K562 (cell line): ENCODE results near the gene RBM19. TPM values are rescaled to one million over a fixed set of nuclear protein-coding genes. Genes with fewer than 3 reads are reported as not detected.

Source experiments
- ATAC-seq: fragments of 200-7000 bp; cut with Tn5 transposase; 3 replicates; pipeline ENCODE4 v1.9.1; 2020; ENCODE audit warnings: moderate library complexity
- BruUV-seq: library from RNA; stranded (reverse); fragments of 400-500 nt; replicated peaks from 2 replicates; lab custom pipeline; 2021; lab: Mats Ljungman, UMichigan
- CTCF ChIA-PET: fragments of 300-600 bp; formaldehyde crosslinking; extraction: SDS; loops from one replicate; lab custom pipeline; 2021; ENCODE audit warnings: low intra/inter-chr PET ratio; lab: Yijun Ruan, JAX
- POLR2A ChIA-PET: fragments of 300-600, 350-650 bp; sonication (Branson Sonifier 250); formaldehyde crosslinking; extraction: SDS; loops from one replicate; lab custom pipeline; 2021; ENCODE audit warnings: antibody characterized with exemption, inconsistent platforms; lab: Yijun Ruan, JAX
- DNase-seq, 4 experiments: peaks; one replicate each; pipeline versions ENCODE4 v3.0.0 to v3.0.0-alpha.2; 2011 to 2018; ENCODE audit warnings: low spot score in 3 of 4, mixed read lengths in 3 of 4; ENCODE audit errors: extremely low read depth in 1 of 4
- FAIRE-seq: peaks from 2 replicates; lab custom pipeline; 2011; peaks lifted over from hg19 to GRCh38; lab: Jason Lieb, UNC
- H2AFZ ChIP-seq: 2 replicates; pipeline ENCODE4 v1.6.0; 2011; ENCODE audit warnings: low read depth, low read length, control low read depth, inconsistent platforms
- H3K27ac ChIP-seq: fragments of 200-600 bp; 3 replicates; pipeline ENCODE4 v1.8.0; 2011; ENCODE audit warnings: low read depth, mild to moderate bottlenecking, control low read depth, inconsistent platforms, low read length, moderate library complexity, mixed read lengths; ENCODE audit errors: extremely low read depth
- H3K27me3 ChIP-seq, 2 experiments: fragments of 300-600 bp in 1 of 2; 2 replicates in 1 of 2; 3 replicates in 1 of 2; pipeline versions ENCODE4 v1.6.0 to v1.8.0; 2011; ENCODE audit warnings: inconsistent platforms in 2 of 2, low read length in 2 of 2, mild to moderate bottlenecking in 1 of 2, mixed read lengths in 1 of 2, moderate library complexity in 1 of 2; ENCODE audit not compliant: control insufficient read depth in 2 of 2, insufficient read depth in 2 of 2
- H3K36me3 ChIP-seq: fragments of 300-600 bp; 3 replicates; pipeline ENCODE4 v1.8.0; 2011; ENCODE audit warnings: mild to moderate bottlenecking, low read length, inconsistent platforms; ENCODE audit not compliant: control insufficient read depth, insufficient read depth
- H3K4me1 ChIP-seq, 2 experiments: fragments of 200-600 bp in 1 of 2; replicated peaks in 1 of 2; 2 replicates in 1 of 2; 3 replicates in 1 of 2; pipeline versions ENCODE4 v1.5.1 to v1.8.0; 2011; ENCODE audit warnings: inconsistent platforms in 2 of 2, low read length in 2 of 2, mild to moderate bottlenecking in 1 of 2, mixed read lengths in 1 of 2, moderate library complexity in 1 of 2; ENCODE audit not compliant: control insufficient read depth in 2 of 2, insufficient read depth in 2 of 2
- H3K4me2 ChIP-seq: 2 replicates; pipeline ENCODE4 v1.6.1; 2011; ENCODE audit warnings: low read length, control low read depth, inconsistent platforms, mixed read lengths; ENCODE audit not compliant: insufficient read depth
- H3K4me3 ChIP-seq: fragments of 200-600 bp; sonication (generic), shearing (Covaris generic); 2 replicates; pipeline ENCODE4 v1.5.1; 2016; ENCODE audit warnings: control low read depth, inconsistent platforms
- H3K79me2 ChIP-seq: fragments of 200-600 bp; 3 replicates; pipeline ENCODE4 v1.8.0; 2011; ENCODE audit warnings: low read length, inconsistent platforms; ENCODE audit not compliant: control insufficient read depth, insufficient read depth
- H3K9ac ChIP-seq, 2 experiments: 2 replicates each; pipeline versions ENCODE4 v1.6.0 to v1.6.1; 2011; ENCODE audit warnings: low read depth in 2 of 2, low read length in 2 of 2, control low read depth in 1 of 2, inconsistent platforms in 1 of 2, mild to moderate bottlenecking in 1 of 2, mixed read lengths in 1 of 2; ENCODE audit not compliant: insufficient read depth in 1 of 2
- H3K9me1 ChIP-seq: one replicate; pipeline ENCODE4 v1.6.0; 2011; ENCODE audit warnings: inconsistent platforms, mild to moderate bottlenecking, low read length, moderate library complexity; ENCODE audit not compliant: control insufficient read depth, insufficient read depth
- H3K9me3 ChIP-seq: replicated peaks from 2 replicates; pipeline ENCODE4 v1.5.1; 2011; ENCODE audit warnings: low read depth, low read length, inconsistent platforms; ENCODE audit not compliant: control insufficient read depth, insufficient read depth
- H4K20me1 ChIP-seq: replicated peaks from 2 replicates; pipeline ENCODE4 v1.6.1; 2011; ENCODE audit warnings: low read length, inconsistent platforms, mixed read lengths; ENCODE audit not compliant: control insufficient read depth, insufficient read depth
- DLX4 ChIP-seq: fragments of 250-450 bp; sonication (Bioruptor Pico); IDR thresholded peaks from 2 replicates; pipeline ENCODE4 v1.6.1; 2021; ENCODE audit warnings: mild to moderate bottlenecking
- FOXJ2 ChIP-seq: fragments of 200-800 bp; sonication (Bioruptor generic); IDR thresholded peaks from 2 replicates; pipeline ENCODE4 v1.6.1; 2016; ENCODE audit warnings: missing genetic modification characterization, missing compliant biosample characterization
- MBD1 ChIP-seq: fragments of 250-450 bp; sonication (Bioruptor Pico); IDR thresholded peaks from 2 replicates; pipeline ENCODE4 v1.8.0; 2022; ENCODE audit warnings: inconsistent platforms
- NFRKB ChIP-seq: fragments of 450-650 bp; IDR thresholded peaks from 2 replicates; pipeline ENCODE4 v1.6.1; 2016; ENCODE audit warnings: low read depth
- SOX6 ChIP-seq: fragments of 450-650 bp; IDR thresholded peaks from 2 replicates; pipeline ENCODE4 v1.6.1; 2014; ENCODE audit warnings: mild to moderate bottlenecking
- STAT6 ChIP-seq: sonication (generic); formaldehyde crosslinking; IDR thresholded peaks from 2 replicates; pipeline ENCODE4 v1.8.1; 2023; ENCODE audit warnings: mild to moderate bottlenecking, missing genetic modification reagents
- TRIM24 ChIP-seq, 2 experiments: fragments of 450-650 bp; IDR thresholded peaks; 2 replicates each; pipeline ENCODE4 v1.6.1; 2016
- ZFX ChIP-seq: sonication (generic); formaldehyde crosslinking; IDR thresholded peaks from 2 replicates; pipeline ENCODE4 v1.8.0; 2022; ENCODE audit warnings: mild to moderate bottlenecking, missing genetic modification reagents, moderate library complexity
- ZNF766 ChIP-seq: fragments of 200-800 bp; sonication (Bioruptor generic); conservative IDR thresholded peaks from 2 replicates; pipeline ENCODE4 v1.6.1; 2016; ENCODE audit warnings: missing genetic modification characterization, missing compliant biosample characterization
- WGBS: fragments of 100-300 bp; shearing (Covaris generic); methylation state at CpG from one replicate; pipeline ENCODE4 v1.1.6; 2016; ENCODE audit warnings: low coverage, mixed read lengths; ENCODE audit not compliant: insufficient coverage; ENCODE audit errors: missing lambda C conversion rate; 5-methylcytosine and 5-hydroxymethylcytosine counted together
- in situ Hi-C: fragments of 300-500 bp; cut with MboI; formaldehyde crosslinking; loops from 4 replicates; pipeline ENCODE4 v1.15.0; 2018; ENCODE audit warnings: inconsistent platforms, mixed read lengths
- intact Hi-C: fragments of 100-400 bp; cut with micrococcal nuclease; formaldehyde crosslinking; loops from 2 replicates; pipeline ENCODE4 v1.14.2; 2022
- polyA plus RNA-seq, 8 experiments: library from polyadenylated mRNA; depleted of rRNA in 4 of 8; stranded (reverse) in 5 of 8; unstranded in 3 of 8; fragments of >200 nt; fragmentation: Nextera tagmentation in 2 of 8; fragmentation: Illumina TruSeq in 1 of 8; extraction: Ambion mirVana in 2 of 8; extraction: Trizol in 1 of 8; gene quantifications; 2 replicates each; pipeline versions ENCODE4 v1.2.1 to v1.2.3, GENCODE V29; 2011 to 2014; ENCODE audit warnings: inconsistent platforms in 1 of 8, missing spikeins in 1 of 8
- total RNA-seq, 7 experiments: library from RNA; depleted of rRNA in 6 of 7; stranded (reverse); fragments of >200 nt in 6 of 7; fragmentation: Illumina TruSeq in 2 of 7; extraction: Trizol in 2 of 7; gene quantifications; 2 replicates each; pipeline versions ENCODE4 v1.2.1 to v1.2.3, GENCODE V29; 2011 to 2021; ENCODE audit warnings: low replicate concordance in 1 of 7
- TF ChIP-seq, protein P1 (sequence below): sonication (generic); formaldehyde crosslinking; IDR thresholded peaks from 2 replicates; pipeline ENCODE4 v1.8.0; 2023; ENCODE audit warnings: mild to moderate bottlenecking, missing genetic modification reagents
- TF ChIP-seq, protein P2 (sequence below): fragments of 200-800 bp; sonication (Bioruptor generic); IDR thresholded peaks from 2 replicates; pipeline ENCODE4 v1.6.1; 2017; ENCODE audit warnings: missing genetic modification characterization, missing compliant biosample characterization

Gene RBM19
- total and polyA plus RNA-seq, 9 of the 15 experiments (the other 6 are each of a cell fraction or from before 2014, with no cell fraction given): 16.0 to 58.4 (median 37.9) TPM

GRCh38 chr12:114004402-114004801, 38.3 kb upstream of the RBM19 start:
- Histone ChIP-seq H3K9me3 (no peaks in the 10 kb centered on the region), H3K27me3 (peaks cover 10 to 35% of the 10 kb centered on the region in 2 experiments; a peak in 4 of 5 replicates), H3K79me2 (no peaks in the 10 kb centered on the region), H2AFZ (no peak overlapping the region), H4K20me1 (no peaks in the 10 kb centered on the region), H3K4me1 (no peaks in the 10 kb centered on the region), H3K9ac (no peak overlapping the region), H3K4me3 (no peak overlapping the region), H3K4me2 (no peak overlapping the region), H3K9me1 (no peaks in the 10 kb centered on the region), H3K27ac (no peak overlapping the region), H3K36me3 (no peaks in the 10 kb centered on the region)
- ChIA-PET CTCF (no interaction called here), POLR2A (no interaction called here)
- FAIRE-seq: no peak
- no peak for ATAC-seq
- no TSS peak for BruUV-seq
- in situ Hi-C loops (no loop called here), intact Hi-C loops (no loop called here)
- no peak for DNase-seq
- 0% methylated on average over 3 of the region's 3 CpGs for WGBS
- no peak for TF ChIP-seq STAT6 (CRISPR knock-in tag)
- TF ChIP-seq ZNF766 (CRISPR knock-in tag): no peak
- TF ChIP-seq MBD1 (CRISPR knock-in tag): no peak
- TF ChIP-seq, protein P1, sequence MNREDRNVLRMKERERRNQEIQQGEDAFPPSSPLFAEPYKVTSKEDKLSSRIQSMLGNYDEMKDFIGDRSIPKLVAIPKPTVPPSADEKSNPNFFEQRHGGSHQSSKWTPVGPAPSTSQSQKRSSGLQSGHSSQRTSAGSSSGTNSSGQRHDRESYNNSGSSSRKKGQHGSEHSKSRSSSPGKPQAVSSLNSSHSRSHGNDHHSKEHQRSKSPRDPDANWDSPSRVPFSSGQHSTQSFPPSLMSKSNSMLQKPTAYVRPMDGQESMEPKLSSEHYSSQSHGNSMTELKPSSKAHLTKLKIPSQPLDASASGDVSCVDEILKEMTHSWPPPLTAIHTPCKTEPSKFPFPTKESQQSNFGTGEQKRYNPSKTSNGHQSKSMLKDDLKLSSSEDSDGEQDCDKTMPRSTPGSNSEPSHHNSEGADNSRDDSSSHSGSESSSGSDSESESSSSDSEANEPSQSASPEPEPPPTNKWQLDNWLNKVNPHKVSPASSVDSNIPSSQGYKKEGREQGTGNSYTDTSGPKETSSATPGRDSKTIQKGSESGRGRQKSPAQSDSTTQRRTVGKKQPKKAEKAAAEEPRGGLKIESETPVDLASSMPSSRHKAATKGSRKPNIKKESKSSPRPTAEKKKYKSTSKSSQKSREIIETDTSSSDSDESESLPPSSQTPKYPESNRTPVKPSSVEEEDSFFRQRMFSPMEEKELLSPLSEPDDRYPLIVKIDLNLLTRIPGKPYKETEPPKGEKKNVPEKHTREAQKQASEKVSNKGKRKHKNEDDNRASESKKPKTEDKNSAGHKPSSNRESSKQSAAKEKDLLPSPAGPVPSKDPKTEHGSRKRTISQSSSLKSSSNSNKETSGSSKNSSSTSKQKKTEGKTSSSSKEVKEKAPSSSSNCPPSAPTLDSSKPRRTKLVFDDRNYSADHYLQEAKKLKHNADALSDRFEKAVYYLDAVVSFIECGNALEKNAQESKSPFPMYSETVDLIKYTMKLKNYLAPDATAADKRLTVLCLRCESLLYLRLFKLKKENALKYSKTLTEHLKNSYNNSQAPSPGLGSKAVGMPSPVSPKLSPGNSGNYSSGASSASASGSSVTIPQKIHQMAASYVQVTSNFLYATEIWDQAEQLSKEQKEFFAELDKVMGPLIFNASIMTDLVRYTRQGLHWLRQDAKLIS (CRISPR knock-in tag): no peak
- TF ChIP-seq SOX6: no peak
- no peak for TF ChIP-seq TRIM24 (IDR thresholded peaks at IDR 0.05)
- TF ChIP-seq ZFX: no peak
- TF ChIP-seq, protein P2, sequence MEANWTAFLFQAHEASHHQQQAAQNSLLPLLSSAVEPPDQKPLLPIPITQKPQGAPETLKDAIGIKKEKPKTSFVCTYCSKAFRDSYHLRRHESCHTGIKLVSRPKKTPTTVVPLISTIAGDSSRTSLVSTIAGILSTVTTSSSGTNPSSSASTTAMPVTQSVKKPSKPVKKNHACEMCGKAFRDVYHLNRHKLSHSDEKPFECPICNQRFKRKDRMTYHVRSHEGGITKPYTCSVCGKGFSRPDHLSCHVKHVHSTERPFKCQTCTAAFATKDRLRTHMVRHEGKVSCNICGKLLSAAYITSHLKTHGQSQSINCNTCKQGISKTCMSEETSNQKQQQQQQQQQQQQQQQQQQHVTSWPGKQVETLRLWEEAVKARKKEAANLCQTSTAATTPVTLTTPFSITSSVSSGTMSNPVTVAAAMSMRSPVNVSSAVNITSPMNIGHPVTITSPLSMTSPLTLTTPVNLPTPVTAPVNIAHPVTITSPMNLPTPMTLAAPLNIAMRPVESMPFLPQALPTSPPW (CRISPR knock-in tag): no peak
- no peak for TF ChIP-seq FOXJ2 (tag)
- no peak for TF ChIP-seq DLX4 (CRISPR knock-in tag)
- TF ChIP-seq NFRKB: no peak
